Activated T-cell treated with anti-CD3 and anti-CD28 coated beads, Interleukin-2, amount 50 U/mL, for 4 hours (primary cell): ENCODE data around the gene JPH2. TPM values are rescaled to one million over a fixed set of nuclear protein-coding genes. Genes with fewer than 3 reads are reported as not detected.

ENCODE experiments used
- ATAC-seq, 2 donors: fragments of 200-7000 bp; cut with Tn5 transposase; one replicate each; pipeline ENCODE4 v1.10.0; 2021
- DNase-seq: peaks from one replicate; pipeline ENCODE4 v3.0.0-alpha.2; 2020
- H3K27me3 Mint-ChIP-seq: one replicate; pipeline ENCODE4 v1.8.0; 2021; ENCODE audit warnings: low read depth, mixed read lengths
- H3K36me3 Mint-ChIP-seq: one replicate; pipeline ENCODE4 v1.8.0; 2022; ENCODE audit warnings: mixed read lengths; ENCODE audit not compliant: insufficient read depth
- H3K4me1 Mint-ChIP-seq: one replicate; pipeline ENCODE4 v1.8.0; 2021; ENCODE audit warnings: low read depth, mixed read lengths
- H3K4me3 Mint-ChIP-seq: one replicate; pipeline ENCODE4 v1.8.0; 2021; ENCODE audit warnings: mild to moderate bottlenecking, moderate library complexity, mixed read lengths
- H3K9me3 Mint-ChIP-seq: one replicate; pipeline ENCODE4 v1.8.0; 2021; ENCODE audit warnings: mixed read lengths
- total RNA-seq, 3 donors: library from RNA; stranded (reverse); gene quantifications; one replicate each; pipeline ENCODE4 v1.2.1, GENCODE V29; 2021

Gene JPH2
- total RNA-seq, 3 donors from 2014 or later = not detected

DNA sequence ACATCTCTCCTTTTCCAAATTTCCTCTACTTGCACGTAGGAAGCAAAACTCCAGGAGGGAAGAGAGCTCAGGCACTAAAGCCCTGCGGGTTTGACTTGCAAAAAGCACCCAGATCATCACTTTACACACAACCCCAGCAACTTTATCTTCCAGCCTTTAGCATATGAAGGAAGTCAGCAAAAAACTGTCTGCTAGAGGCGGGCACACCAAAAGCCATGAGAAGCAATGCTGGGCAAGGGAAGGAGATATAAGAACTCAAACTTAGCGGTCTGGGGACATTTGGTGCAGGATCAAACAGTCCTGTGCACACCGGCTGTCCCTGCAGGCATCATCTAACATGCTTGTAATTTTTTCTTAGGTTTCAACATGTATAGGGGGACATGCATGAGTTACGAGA is 113.3 kb downstream of the JPH2 start:
- Mint-ChIP-seq H3K27me3 (peaks cover 4% of the 10 kb centered on the region), H3K9me3 (no peaks in the 10 kb centered on the region), H3K4me1 (peaks cover 64% of the 10 kb centered on the region), H3K36me3 (no peaks in the 10 kb centered on the region), H3K4me3 (no peak overlapping the region)
- no peak for ATAC-seq
- DNase-seq = no peak

DNA sequence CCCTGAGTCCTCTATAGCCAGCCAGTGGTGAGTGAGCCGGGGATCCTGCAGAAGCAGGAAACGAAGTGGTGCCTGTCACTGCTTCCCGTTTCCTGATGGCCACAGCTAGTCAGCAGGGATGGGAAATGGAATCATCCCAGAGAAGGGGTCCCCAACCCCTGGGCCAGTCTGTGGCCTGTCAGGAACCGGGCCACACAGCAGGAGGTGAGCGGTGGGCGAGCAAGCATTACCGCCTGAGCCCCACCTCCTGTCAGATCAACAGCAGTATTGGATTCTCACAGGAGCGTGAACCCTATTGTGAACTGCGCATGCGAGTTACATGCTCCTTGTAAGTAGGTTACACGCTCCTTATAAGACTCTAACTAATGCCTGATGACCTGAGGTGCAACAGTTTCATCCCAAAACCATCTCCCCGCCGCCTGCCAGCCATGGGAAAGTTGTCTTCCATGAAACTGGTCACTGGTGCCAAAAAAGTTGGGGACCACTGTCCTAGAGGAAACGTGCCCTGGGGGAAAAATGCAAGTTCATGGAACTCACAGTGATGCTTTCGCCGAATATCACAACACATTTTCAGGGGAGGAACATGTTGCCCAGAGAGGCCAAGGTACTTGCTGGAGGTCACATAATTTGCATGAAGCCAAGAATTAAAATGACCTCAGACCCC is 113.8 kb downstream of the JPH2 start:
- no peak overlapping the region for H3K4me3 Mint-ChIP-seq
- peaks cover 4% of the 10 kb centered on the region for H3K27me3 Mint-ChIP-seq
- no peaks in the 10 kb centered on the region for H3K9me3 Mint-ChIP-seq
- peaks cover 67% of the 10 kb centered on the region for H3K4me1 Mint-ChIP-seq
- H3K36me3 Mint-ChIP-seq = no peaks in the 10 kb centered on the region
- DNase-seq (no peak), ATAC-seq (no peak)

DNA sequence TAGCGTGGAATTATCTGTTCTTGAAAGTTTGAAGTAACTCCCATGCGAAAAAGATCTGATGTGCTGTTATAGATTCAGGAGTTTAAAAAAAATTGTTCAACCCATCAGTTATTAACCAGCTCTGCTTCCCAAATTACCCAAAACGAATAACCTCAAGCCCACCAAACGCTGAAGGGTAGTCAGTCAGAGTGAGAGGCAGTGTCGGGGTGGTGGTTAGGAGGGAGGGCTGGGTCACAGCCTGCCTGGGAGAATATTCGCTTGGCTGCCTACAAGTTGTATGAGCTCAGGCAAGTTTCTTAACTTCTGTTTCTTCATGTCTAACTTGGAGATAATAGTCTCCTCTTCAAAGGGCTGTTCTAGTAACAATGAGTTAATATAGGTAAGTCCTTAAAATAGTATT is 114.6 kb downstream of the JPH2 start:
- no peak overlapping the region for H3K4me3 Mint-ChIP-seq
- H3K4me1 Mint-ChIP-seq = peaks cover 74% of the 10 kb centered on the region
- H3K36me3 Mint-ChIP-seq = no peaks in the 10 kb centered on the region
- peaks cover 4% of the 10 kb centered on the region for H3K27me3 Mint-ChIP-seq
- ATAC-seq (no peak), DNase-seq (no peak)
- no peaks in the 10 kb centered on the region for H3K9me3 Mint-ChIP-seq

DNA sequence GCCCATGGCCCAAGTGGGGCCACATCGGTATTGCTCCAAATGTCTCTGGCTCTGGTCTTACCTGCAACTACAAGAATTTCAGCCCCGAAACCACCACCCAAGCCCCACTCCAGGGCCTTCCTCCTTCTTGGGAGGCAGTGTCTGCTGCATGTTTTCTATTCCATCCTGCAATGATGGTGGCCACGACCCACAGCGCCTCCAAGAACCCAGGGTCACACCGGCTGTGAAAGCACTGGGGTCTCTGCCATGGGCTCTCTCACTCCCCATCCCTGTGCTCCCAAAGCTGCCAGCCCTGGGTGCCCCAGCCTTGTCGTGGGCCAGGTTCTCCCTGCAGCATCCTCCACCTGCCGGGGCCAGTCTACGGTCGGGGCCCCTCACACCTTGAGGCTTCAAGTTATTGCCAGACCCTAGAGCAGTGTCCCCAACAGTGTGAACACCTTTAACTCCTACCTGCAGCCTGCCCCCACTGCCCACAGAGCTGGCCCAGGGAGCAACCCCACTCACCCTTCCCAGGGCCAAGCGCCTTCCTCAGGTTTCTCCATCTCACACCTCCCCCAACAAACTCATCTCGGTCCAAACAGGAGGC is 115.4 kb downstream of the JPH2 start:
- no peak for DNase-seq
- no peaks in the 10 kb centered on the region for H3K36me3 Mint-ChIP-seq
- H3K4me1 Mint-ChIP-seq = peaks cover 75% of the 10 kb centered on the region

DNA sequence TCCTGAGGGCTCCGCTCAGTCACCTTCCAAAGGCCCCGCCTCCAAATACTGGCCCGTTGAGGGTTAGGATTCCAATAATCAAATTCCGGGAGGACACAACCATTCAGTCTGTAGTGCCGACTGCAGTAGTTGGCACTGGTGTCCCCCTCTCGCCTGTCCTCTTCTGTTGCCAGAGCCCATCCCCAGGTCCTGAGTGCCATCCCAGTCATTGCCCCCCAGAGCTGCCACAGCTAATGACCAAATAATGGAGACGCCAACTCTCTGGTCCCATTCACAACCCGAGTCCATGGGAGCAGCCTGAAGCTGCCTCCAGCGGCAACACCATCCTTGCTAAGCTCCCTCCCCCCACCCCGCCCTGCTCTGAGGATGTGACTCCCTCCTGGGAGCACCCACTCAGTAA is 115.9 kb downstream of the JPH2 start:
- H3K36me3 Mint-ChIP-seq = no peaks in the 10 kb centered on the region
- ATAC-seq = no peak

More for the DNA sequence above, 115.4 kb downstream of the JPH2 start:
- no peak for ATAC-seq
- Mint-ChIP-seq H3K27me3 (peaks cover 4% of the 10 kb centered on the region), H3K4me3 (no peak overlapping the region), H3K9me3 (no peaks in the 10 kb centered on the region)

DNA sequence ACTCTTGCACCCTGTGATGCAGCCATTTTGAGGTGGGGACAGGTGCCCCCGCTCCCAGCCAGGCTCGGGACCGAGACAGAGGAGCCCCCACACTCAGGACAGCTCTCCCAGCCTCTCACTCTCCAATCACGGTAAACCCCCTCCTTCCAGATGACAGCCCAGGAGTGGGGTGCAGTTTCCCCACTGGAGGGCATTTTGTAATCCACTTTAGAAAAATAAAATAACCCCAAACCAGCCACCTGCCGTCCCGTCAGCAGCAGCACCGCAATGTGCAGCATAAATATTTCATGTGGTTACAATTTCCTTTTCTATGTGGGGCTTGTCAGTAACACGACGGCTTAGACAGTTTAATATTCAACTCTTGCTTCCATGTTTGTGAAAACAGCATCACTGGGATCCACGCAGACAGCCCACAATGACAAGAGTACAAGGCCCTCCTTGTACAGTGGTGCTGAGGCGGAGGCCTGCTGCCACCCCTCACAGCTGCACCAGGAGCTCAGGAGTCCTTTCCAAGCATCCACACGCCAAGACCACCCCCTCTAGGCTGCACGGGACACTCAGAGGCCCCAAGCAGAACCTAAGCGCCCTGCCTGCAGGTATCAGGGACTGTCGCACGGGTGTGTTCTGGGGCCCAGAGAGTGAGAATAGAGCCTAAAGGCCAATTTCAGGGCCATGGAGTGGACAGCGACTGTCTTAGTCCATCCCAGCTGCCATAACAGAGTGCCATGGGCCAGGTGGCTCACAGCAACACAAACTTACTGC is 116.7 kb downstream of the JPH2 start:
- Mint-ChIP-seq H3K4me1 (peaks cover 74% of the 10 kb centered on the region), H3K9me3 (no peaks in the 10 kb centered on the region), H3K4me3 (peak overlapping the region; percentile 80), H3K27me3 (peaks cover 4% of the 10 kb centered on the region), H3K36me3 (no peaks in the 10 kb centered on the region)
- ATAC-seq = peak; percentile 15 to 37
- peak; percentile 26 for DNase-seq

More for the DNA sequence above, 115.9 kb downstream of the JPH2 start:
- Mint-ChIP-seq H3K4me1 (peaks cover 75% of the 10 kb centered on the region), H3K9me3 (no peaks in the 10 kb centered on the region), H3K4me3 (no peak overlapping the region), H3K27me3 (peaks cover 4% of the 10 kb centered on the region)
- no peak for DNase-seq

DNA sequence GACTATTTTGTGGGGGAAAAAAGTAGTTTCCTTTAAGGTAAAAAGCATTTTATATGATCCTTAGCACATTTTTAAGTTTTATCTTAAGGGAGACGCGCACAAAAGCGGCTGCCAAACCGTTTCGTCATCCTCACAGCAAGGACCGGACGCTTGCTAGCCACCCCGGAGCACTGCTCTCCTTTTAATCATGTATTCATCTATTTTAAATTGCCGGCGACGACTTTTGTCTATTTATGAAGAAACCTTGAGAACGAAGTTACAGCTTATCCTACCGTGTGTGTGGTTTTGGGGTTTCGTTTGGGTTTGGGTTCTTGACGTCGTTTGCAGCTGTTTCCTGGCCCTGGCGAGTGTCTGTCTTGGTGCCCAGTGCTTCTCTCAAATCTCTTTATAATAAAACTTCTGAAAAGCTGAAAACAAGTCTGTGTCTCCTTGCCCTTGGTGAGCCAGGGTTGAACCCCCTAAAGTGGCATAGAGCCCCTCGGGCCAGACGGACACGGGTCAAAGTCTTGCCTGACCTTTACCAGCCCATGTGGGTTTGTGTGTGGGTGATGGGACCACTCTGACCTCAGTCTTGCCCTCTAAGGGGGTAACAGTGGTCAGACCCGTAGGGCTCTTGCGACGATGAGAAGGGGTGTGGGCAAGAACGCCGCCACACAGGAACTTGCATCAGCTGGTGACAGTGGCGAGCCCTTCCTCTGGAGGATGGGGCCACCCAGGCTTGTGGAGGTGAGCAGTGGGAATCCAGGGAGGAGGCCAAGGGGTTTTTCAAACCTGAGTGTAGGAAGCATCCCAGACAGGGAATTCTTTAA is 117.6 kb downstream of the JPH2 start:
- Mint-ChIP-seq H3K9me3 (no peaks in the 10 kb centered on the region), H3K4me3 (peak overlapping the region; percentile 80), H3K36me3 (no peaks in the 10 kb centered on the region), H3K27me3 (peaks cover 4% of the 10 kb centered on the region), H3K4me1 (peaks cover 65% of the 10 kb centered on the region)
- ATAC-seq (peak; percentile 61 to 65), DNase-seq (peak; percentile 38)

DNA sequence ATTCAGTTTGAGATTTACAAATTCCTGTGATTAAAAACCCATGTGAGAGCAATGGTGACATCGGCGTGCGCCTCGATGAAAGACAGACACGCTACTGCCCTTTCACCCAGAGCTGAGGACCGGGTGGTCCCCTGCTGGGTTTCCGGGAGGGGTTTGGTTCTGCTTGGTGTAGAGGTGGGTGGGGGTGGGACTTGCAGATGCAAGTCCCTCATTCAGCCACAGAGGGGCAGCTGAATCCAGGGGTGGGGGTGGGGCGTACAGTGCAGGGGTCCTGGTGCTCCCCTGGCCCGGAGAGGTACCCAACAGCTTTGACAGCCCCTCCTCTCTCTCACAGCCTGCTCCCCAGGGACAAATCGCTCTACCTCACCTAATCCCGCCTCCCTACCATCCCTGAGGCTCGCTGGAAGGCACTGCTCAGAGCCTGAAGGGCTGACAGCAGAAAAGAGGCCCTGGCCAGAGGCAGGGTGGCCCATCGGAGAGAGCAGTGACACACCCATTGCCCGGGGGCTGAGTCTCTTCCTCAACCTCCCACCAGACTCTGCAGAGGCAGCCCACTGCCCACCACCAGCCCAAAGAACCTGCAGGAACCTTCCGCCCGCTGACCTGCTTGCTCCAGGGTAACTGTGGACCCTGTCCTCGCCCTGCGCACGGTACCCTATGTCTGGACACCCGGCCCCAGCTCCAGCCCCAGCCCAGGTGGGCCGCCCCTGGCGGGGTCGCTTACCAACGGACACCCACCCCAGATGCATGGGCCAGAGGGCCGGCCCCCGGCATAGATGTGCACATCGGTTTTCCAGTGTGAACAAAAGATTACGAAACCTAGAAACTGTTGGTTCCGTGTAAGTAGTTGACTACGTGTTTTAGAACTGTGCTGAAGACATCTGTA is 118.4 kb downstream of the JPH2 start:
- H3K4me1 Mint-ChIP-seq = peaks cover 57% of the 10 kb centered on the region
- peaks cover 4% of the 10 kb centered on the region for H3K27me3 Mint-ChIP-seq
- H3K4me3 Mint-ChIP-seq = peak overlapping the region; percentile 80
- no peaks in the 10 kb centered on the region for H3K36me3 Mint-ChIP-seq
- no peak for DNase-seq
- peak; percentile 16 to 24 for ATAC-seq
- H3K9me3 Mint-ChIP-seq = no peaks in the 10 kb centered on the region

DNA sequence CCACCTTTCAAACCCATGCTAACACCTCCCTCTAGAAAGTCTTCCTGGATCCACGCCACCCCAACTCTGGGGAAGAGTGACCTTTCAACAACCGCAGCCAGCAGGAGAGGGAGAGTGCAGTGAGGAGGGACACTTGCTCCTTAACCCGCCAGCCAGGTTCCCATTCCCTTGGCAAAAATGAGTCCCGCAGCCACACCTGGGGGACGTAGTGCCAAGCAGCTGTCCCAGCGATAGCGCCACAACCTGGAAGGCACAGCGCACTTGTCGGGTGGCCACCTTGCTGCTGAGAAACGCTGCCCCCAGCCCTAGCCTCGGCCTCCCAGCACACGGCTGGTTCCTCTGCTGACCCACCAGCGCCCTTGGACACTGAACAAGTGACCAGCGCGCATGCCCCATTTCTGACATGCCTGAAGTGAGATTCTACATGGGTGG is 119.3 kb downstream of the JPH2 start:
- peaks cover 2% of the 10 kb centered on the region for H3K27me3 Mint-ChIP-seq
- no peak for DNase-seq
- H3K36me3 Mint-ChIP-seq = no peaks in the 10 kb centered on the region
- no peaks in the 10 kb centered on the region for H3K9me3 Mint-ChIP-seq
- no peak overlapping the region for H3K4me3 Mint-ChIP-seq
- peaks cover 52% of the 10 kb centered on the region for H3K4me1 Mint-ChIP-seq
- no peak for ATAC-seq

DNA sequence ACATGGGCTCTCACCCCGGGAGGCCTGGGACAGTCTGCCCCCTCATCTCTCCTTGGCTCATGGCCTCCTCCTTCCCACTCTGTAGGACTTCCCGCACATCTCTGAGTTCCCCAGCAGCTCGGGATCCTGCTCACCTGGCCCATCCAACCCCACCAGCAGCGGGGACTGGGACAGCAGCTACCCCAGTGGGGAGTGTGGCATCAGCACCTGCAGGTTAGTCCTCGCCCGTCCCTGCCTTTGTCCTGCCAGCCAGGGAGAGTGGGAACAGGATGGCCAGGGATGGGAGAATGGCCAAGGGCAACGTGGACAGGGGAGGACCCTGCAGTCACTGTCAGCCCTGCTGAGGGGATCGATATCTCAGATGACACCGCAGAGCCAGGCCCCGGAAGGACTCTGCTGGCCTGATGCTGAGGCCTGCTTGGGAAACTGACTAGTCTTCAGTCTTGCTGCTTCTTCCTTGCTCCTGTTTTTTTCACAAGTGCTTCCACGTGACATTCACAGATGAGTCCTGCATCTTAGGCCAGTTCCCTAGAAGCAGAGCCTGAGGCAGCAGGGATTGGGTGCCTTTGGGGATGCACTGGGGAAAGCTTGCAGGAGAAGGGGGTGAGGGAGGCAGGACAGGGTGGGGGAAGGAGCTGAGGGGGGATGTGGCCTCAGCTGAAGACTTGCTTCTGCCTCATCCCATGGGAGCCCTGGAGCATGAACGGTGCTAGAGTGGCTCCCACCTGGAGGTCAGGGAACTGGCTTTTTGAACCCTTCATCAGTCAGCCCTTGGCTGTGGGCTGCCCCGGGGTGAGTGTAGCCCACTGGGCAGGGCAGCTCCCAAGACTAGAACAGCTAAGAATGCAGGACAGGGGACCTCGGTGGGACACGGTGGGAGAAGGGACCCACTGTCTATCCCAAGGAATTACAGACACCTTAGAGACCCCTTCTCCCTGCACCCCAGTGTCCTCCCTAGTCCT is 120.1 kb downstream of the JPH2 start:
- no peaks in the 10 kb centered on the region for H3K36me3 Mint-ChIP-seq
- peaks cover 46% of the 10 kb centered on the region for H3K4me1 Mint-ChIP-seq
- H3K9me3 Mint-ChIP-seq = no peaks in the 10 kb centered on the region
- H3K27me3 Mint-ChIP-seq = peaks cover under 1% of the 10 kb centered on the region
- no peak overlapping the region for H3K4me3 Mint-ChIP-seq
- ATAC-seq (no peak), DNase-seq (no peak)

DNA sequence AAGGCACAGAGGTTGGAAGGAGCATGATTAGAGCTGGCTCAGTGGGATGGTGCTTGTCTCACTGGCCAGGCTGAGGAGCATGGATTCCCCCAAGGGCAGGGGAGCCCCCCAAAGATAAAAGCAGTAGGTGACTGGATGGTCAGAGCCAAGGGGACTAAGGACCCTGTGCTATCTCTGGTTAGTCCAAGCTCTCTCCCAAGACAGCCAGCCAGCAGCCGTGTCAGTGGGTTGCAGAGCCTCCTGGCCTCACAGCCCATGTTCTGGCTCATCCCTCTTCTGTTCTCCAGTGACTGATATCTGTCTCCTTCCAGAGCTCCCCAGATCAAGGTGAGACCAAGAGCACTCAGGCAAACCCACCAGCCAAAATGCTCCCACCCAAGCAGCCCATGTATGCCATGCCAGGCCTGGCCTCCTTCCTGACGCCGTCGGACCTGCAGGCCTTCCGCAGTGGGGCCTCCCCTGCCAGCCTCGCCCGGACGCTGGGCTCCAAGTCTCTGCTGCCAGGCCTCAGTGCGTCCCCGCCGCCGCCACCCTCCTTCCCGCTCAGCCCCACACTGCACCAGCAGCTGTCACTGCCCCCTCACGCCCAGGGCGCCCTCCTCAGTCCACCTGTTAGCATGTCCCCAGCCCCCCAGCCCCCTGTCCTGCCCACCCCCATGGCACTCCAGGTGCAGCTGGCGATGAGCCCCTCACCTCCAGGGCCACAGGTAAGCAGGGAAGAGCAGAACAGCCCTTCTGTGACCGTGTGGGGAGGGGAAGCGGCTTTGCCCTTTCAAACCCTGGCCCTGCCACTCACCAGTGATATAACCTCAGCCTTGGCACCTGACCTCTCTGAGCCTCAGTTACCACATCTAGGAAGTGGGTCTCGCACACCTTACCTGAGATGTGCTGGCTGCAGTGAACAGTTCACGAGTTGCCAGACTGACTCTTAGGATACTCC is 121.3 kb downstream of the JPH2 start:
- Mint-ChIP-seq H3K9me3 (no peaks in the 10 kb centered on the region), H3K4me3 (no peak overlapping the region), H3K27me3 (no peaks in the 10 kb centered on the region), H3K36me3 (no peaks in the 10 kb centered on the region), H3K4me1 (peaks cover 38% of the 10 kb centered on the region)
- DNase-seq (no peak), ATAC-seq (no peak)
